ENCODE measurements around the gene GRID1. TPM values are rescaled to one million over a fixed set of nuclear protein-coding genes. Genes with fewer than 3 reads are reported as not detected.

Gene GRID1
- total and polyA plus RNA-seq, 4 donors, result 1.1 to 3.8 TPM; not detected in 2

- ATAC-seq (ENCODE audit: low FRiP score) (no peak), DNase-seq (no peak)
- intact Hi-C loops (cut with DNase I), result no loop called here
- Histone ChIP-seq H3K36me3 (ENCODE audit: control insufficient read depth in 1 of 2, insufficient read depth in 2 of 2, low read length in 1 of 2) (no peaks in the 10 kb centered on the region), H3K27me3 (ENCODE audit: control insufficient read depth in 1 of 2, insufficient read depth in 2 of 2, low read length in 1 of 2) (no peaks in the 10 kb centered on the region), H3K4me3 (ENCODE audit: low read length in 2 of 2) (no peak overlapping the region), H3K9me3 (ENCODE audit: control insufficient read depth, low read length) (no peaks in the 10 kb centered on the region), H3K27ac (ENCODE audit: low read depth in 1 of 2, low read length in 2 of 2) (no peak overlapping the region), H3K4me1 (ENCODE audit: control insufficient read depth in 1 of 2, insufficient read depth in 2 of 2, low read length in 2 of 2) (no peaks in the 10 kb centered on the region)
- WGBS, 2 donors, result 44 to 56% methylated on average over 13 of the region's 13 CpGs
These were observed 21.6 kb upstream of the GRID1 start for GRCh38 chr10:86388119-86388704.

GRCh38 chr10:86387178-86387794 lies 20.7 kb upstream of the GRID1 start:
- no peaks in the 10 kb centered on the region for H3K9me3 ChIP-seq (ENCODE audit: control insufficient read depth, low read length)
- DNase-seq (no peak), ATAC-seq (ENCODE audit: low FRiP score) (peak; percentile 16)
- WGBS, 2 donors, result 83 to 84% methylated on average over 7 of the region's 7 CpGs
- H3K36me3 ChIP-seq (ENCODE audit: control insufficient read depth in 1 of 2, insufficient read depth in 2 of 2, low read length in 1 of 2), result no peaks in the 10 kb centered on the region
- H3K27ac ChIP-seq (ENCODE audit: low read depth in 1 of 2, low read length in 2 of 2), result no peak overlapping the region
- intact Hi-C loops (cut with DNase I), result no loop called here
- no peak overlapping the region for H3K4me3 ChIP-seq (ENCODE audit: low read length in 2 of 2)
- H3K27me3 ChIP-seq (ENCODE audit: control insufficient read depth in 1 of 2, insufficient read depth in 2 of 2, low read length in 1 of 2), result no peaks in the 10 kb centered on the region
- H3K4me1 ChIP-seq (ENCODE audit: control insufficient read depth in 1 of 2, insufficient read depth in 2 of 2, low read length in 2 of 2), result no peaks in the 10 kb centered on the region

GRCh38 chr10:86385806-86386205 lies 19.2 kb upstream of the GRID1 start:
- H3K4me3 ChIP-seq (ENCODE audit: low read length in 2 of 2), result no peak overlapping the region
- WGBS, 2 donors, result 84 to 94% methylated on average over 3 of the region's 3 CpGs
- no peaks in the 10 kb centered on the region for H3K9me3 ChIP-seq (ENCODE audit: control insufficient read depth, low read length)
- no peak overlapping the region for H3K27ac ChIP-seq (ENCODE audit: low read depth in 1 of 2, low read length in 2 of 2)
- intact Hi-C loops (cut with DNase I), result no loop called here
- H3K36me3 ChIP-seq (ENCODE audit: control insufficient read depth in 1 of 2, insufficient read depth in 2 of 2, low read length in 1 of 2), result no peaks in the 10 kb centered on the region
- no peaks in the 10 kb centered on the region for H3K27me3 ChIP-seq (ENCODE audit: control insufficient read depth in 1 of 2, insufficient read depth in 2 of 2, low read length in 1 of 2)
- DNase-seq (no peak), ATAC-seq (ENCODE audit: low FRiP score) (no peak)
- H3K4me1 ChIP-seq (ENCODE audit: control insufficient read depth in 1 of 2, insufficient read depth in 2 of 2, low read length in 2 of 2), result no peaks in the 10 kb centered on the region

GRCh38 chr10:86377797-86378146 lies 11.2 kb upstream of the GRID1 start:
- DNase-seq, result peak in 1 of 2 donors; percentile 34
- intact Hi-C loops (cut with DNase I), result loop anchor here (2.0 to 10.0 kb wide), 4 partner anchors 830 to 1837 kb away; no protein-coding TSS in a partner anchor
- 21 to 28% methylated on average over 6 of the region's 6 CpGs for WGBS, 2 donors

GRCh38 chr10:86376852-86377796 lies 10.5 kb upstream of the GRID1 start:
- intact Hi-C loops (cut with DNase I), result loop anchor here (2.0 to 10.0 kb wide), 4 partner anchors 830 to 1836 kb away; no protein-coding TSS in a partner anchor
- Histone ChIP-seq H3K4me3 (ENCODE audit: low read length in 2 of 2) (no peak overlapping the region), H3K9me3 (ENCODE audit: control insufficient read depth, low read length) (no peaks in the 10 kb centered on the region), H3K36me3 (ENCODE audit: control insufficient read depth in 1 of 2, insufficient read depth in 2 of 2, low read length in 1 of 2) (no peaks in the 10 kb centered on the region), H3K27me3 (ENCODE audit: control insufficient read depth in 1 of 2, insufficient read depth in 2 of 2, low read length in 1 of 2) (no peaks in the 10 kb centered on the region), H3K27ac (ENCODE audit: low read depth in 1 of 2, low read length in 2 of 2) (no peak overlapping the region), H3K4me1 (ENCODE audit: control insufficient read depth in 1 of 2, insufficient read depth in 2 of 2, low read length in 2 of 2) (no peaks in the 10 kb centered on the region)
- peak; percentile 76 to 95 for DNase-seq
- peak; percentile 93 for ATAC-seq (ENCODE audit: low FRiP score)
- 14 to 16% methylated on average over 68 of the region's 68 CpGs for WGBS, 2 donors

More at GRCh38 chr10:86377797-86378146, 11.2 kb upstream of the GRID1 start:
- Histone ChIP-seq H3K4me1 (ENCODE audit: control insufficient read depth in 1 of 2, insufficient read depth in 2 of 2, low read length in 2 of 2) (no peaks in the 10 kb centered on the region), H3K9me3 (ENCODE audit: control insufficient read depth, low read length) (no peaks in the 10 kb centered on the region), H3K27me3 (ENCODE audit: control insufficient read depth in 1 of 2, insufficient read depth in 2 of 2, low read length in 1 of 2) (no peaks in the 10 kb centered on the region), H3K4me3 (ENCODE audit: low read length in 2 of 2) (no peak overlapping the region), H3K27ac (ENCODE audit: low read depth in 1 of 2, low read length in 2 of 2) (no peak overlapping the region), H3K36me3 (ENCODE audit: control insufficient read depth in 1 of 2, insufficient read depth in 2 of 2, low read length in 1 of 2) (no peaks in the 10 kb centered on the region)
- no peak for ATAC-seq (ENCODE audit: low FRiP score)

- H3K27me3 ChIP-seq (ENCODE audit: control insufficient read depth in 1 of 2, insufficient read depth in 2 of 2, low read length in 1 of 2), result no peaks in the 10 kb centered on the region
- ATAC-seq (ENCODE audit: low FRiP score), result no peak
- H3K9me3 ChIP-seq (ENCODE audit: control insufficient read depth, low read length), result no peaks in the 10 kb centered on the region
- peak in 1 of 2 donors; percentile 72 for DNase-seq
- no peaks in the 10 kb centered on the region for H3K4me1 ChIP-seq (ENCODE audit: control insufficient read depth in 1 of 2, insufficient read depth in 2 of 2, low read length in 2 of 2)
- intact Hi-C loops (cut with DNase I), result loop anchor here (2.0 to 10.0 kb wide), 4 partner anchors 829 to 1836 kb away; no protein-coding TSS in a partner anchor
- 74 to 79% methylated on average over 7 of the region's 7 CpGs for WGBS, 2 donors
- no peaks in the 10 kb centered on the region for H3K36me3 ChIP-seq (ENCODE audit: control insufficient read depth in 1 of 2, insufficient read depth in 2 of 2, low read length in 1 of 2)
- H3K4me3 ChIP-seq (ENCODE audit: low read length in 2 of 2), result no peak overlapping the region
- H3K27ac ChIP-seq (ENCODE audit: low read depth in 1 of 2, low read length in 2 of 2), result no peak overlapping the region
These were observed 9.8 kb upstream of the GRID1 start for GRCh38 chr10:86376403-86376802.

- WGBS, 2 donors, result 91 to 93% methylated on average over 8 of the region's 8 CpGs
- DNase-seq (peak in 1 of 2 donors; percentile 31), ATAC-seq (ENCODE audit: low FRiP score) (no peak)
- intact Hi-C loops (cut with DNase I), result loop anchor here (5.0 to 10.0 kb wide), 3 partner anchors 828 to 1300 kb away; no protein-coding TSS in a partner anchor
- Histone ChIP-seq H3K9me3 (ENCODE audit: control insufficient read depth, low read length) (no peaks in the 10 kb centered on the region), H3K27ac (ENCODE audit: low read depth in 1 of 2, low read length in 2 of 2) (no peak overlapping the region), H3K27me3 (ENCODE audit: control insufficient read depth in 1 of 2, insufficient read depth in 2 of 2, low read length in 1 of 2) (no peaks in the 10 kb centered on the region), H3K4me1 (ENCODE audit: control insufficient read depth in 1 of 2, insufficient read depth in 2 of 2, low read length in 2 of 2) (no peaks in the 10 kb centered on the region), H3K4me3 (ENCODE audit: low read length in 2 of 2) (no peak overlapping the region), H3K36me3 (ENCODE audit: control insufficient read depth in 1 of 2, insufficient read depth in 2 of 2, low read length in 1 of 2) (no peaks in the 10 kb centered on the region)
These were observed 8.6 kb upstream of the GRID1 start for GRCh38 chr10:86375204-86375603.

GRCh38 chr10:86374664-86375063 lies 8.1 kb upstream of the GRID1 start:
- no peaks in the 10 kb centered on the region for H3K9me3 ChIP-seq (ENCODE audit: control insufficient read depth, low read length)
- intact Hi-C loops (cut with DNase I), result loop anchor here (5.0 to 10.0 kb wide), 3 partner anchors 827 to 1300 kb away; no protein-coding TSS in a partner anchor
- DNase-seq (peak; percentile 9 to 42), ATAC-seq (ENCODE audit: low FRiP score) (no peak)
- H3K4me1 ChIP-seq (ENCODE audit: control insufficient read depth in 1 of 2, insufficient read depth in 2 of 2, low read length in 2 of 2), result no peaks in the 10 kb centered on the region
- 69 to 75% methylated on average over 8 of the region's 8 CpGs for WGBS, 2 donors
- no peak overlapping the region for H3K27ac ChIP-seq (ENCODE audit: low read depth in 1 of 2, low read length in 2 of 2)
- H3K27me3 ChIP-seq (ENCODE audit: control insufficient read depth in 1 of 2, insufficient read depth in 2 of 2, low read length in 1 of 2), result no peaks in the 10 kb centered on the region
- H3K4me3 ChIP-seq (ENCODE audit: low read length in 2 of 2), result no peak overlapping the region
- no peaks in the 10 kb centered on the region for H3K36me3 ChIP-seq (ENCODE audit: control insufficient read depth in 1 of 2, insufficient read depth in 2 of 2, low read length in 1 of 2)
